Measurements from ENCODE around the gene NDUFAF8. TPM values are rescaled to one million over a fixed set of nuclear protein-coding genes. Genes with fewer than 3 reads are reported as not detected.

Gene NDUFAF8
- total and polyA plus RNA-seq, 3 donors from 2014 or later: 61.1 to 63.4 (median 62.5) TPM

- Histone ChIP-seq H3K9me3 (no peaks in the 10 kb centered on the region), H3K4me3 (no peak overlapping the region), H3K4me1 (peaks cover 23% of the 10 kb centered on the region), H3K27ac (no peak overlapping the region), H3K27me3 (no peaks in the 10 kb centered on the region), H3K36me3 (ENCODE audit: low read depth, missing control alignments) (no peaks in the 10 kb centered on the region)
- intact Hi-C loops (cut with DNase I; ENCODE audit: low total_unique reads): no loop called here
- DNase-seq: no peak
- TF ChIP-seq POLR2A (IDR thresholded peaks at IDR 0.05): no peak
- TF ChIP-seq, protein P1, sequence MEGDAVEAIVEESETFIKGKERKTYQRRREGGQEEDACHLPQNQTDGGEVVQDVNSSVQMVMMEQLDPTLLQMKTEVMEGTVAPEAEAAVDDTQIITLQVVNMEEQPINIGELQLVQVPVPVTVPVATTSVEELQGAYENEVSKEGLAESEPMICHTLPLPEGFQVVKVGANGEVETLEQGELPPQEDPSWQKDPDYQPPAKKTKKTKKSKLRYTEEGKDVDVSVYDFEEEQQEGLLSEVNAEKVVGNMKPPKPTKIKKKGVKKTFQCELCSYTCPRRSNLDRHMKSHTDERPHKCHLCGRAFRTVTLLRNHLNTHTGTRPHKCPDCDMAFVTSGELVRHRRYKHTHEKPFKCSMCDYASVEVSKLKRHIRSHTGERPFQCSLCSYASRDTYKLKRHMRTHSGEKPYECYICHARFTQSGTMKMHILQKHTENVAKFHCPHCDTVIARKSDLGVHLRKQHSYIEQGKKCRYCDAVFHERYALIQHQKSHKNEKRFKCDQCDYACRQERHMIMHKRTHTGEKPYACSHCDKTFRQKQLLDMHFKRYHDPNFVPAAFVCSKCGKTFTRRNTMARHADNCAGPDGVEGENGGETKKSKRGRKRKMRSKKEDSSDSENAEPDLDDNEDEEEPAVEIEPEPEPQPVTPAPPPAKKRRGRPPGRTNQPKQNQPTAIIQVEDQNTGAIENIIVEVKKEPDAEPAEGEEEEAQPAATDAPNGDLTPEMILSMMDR (IDR thresholded peaks at IDR 0.05): no peak
- WGBS, 2 donors: 93 to 94% methylated on average over 6 to 21 of the region's 21 CpGs
Measured at GRCh38 chr17:81236784-81237183, 2.3 kb upstream of the NDUFAF8 start.

DNA sequence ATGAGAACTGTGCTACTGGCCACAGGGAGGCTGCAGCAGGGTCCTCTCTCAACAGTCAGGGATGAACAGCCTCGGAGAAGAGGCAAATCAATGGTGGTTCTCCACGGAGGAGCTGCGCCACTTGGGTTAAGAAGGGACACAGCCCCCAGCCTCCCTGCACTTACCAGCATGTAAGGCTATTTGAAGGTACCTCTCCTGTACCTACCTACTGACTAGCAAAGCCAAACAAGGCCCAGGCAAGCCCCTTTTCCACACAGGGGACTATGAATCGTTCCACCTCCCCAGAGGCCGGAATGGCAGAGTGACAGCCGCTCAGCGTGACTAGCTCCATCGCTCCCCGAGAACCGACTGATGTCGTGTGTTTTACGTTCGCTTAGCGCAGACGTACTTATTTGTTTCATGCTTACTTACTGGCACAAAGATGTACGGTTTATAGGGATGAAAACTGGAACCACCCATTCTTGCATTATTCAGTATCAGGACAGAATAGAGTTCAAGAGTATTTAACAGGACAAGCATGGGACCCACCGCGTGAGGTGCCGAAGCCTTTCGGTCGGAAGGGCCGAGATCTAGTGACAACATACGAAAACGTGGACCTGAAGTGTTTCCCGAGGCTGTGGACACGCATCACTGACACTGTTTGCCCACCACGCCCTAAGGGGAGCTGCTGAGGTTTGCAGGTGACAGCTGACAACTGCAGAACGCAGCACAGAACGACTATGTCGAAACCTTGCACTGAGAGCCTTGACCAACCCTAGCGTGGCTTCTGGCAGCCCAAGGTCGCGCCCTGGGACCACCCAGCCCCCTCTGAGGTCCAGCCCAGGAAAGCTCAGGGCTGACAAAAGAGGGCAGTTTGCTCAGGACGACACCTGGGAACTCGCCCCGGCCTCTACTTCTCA is 1.3 kb upstream of the NDUFAF8 start:
- Histone ChIP-seq H3K36me3 (ENCODE audit: low read depth, missing control alignments) (no peaks in the 10 kb centered on the region), H3K9me3 (no peaks in the 10 kb centered on the region), H3K27ac (peak overlapping the region in 1 of 2 donors; percentile 33), H3K4me1 (peaks cover 23% of the 10 kb centered on the region), H3K27me3 (no peaks in the 10 kb centered on the region), H3K4me3 (peak overlapping the region; percentile 96 to 97)
- intact Hi-C loops (cut with DNase I; ENCODE audit: low total_unique reads): no loop called here
- 57% methylated on average over 26 to 36 of the region's 36 CpGs for WGBS, 2 donors
- TF ChIP-seq, protein P1 (IDR thresholded peaks at IDR 0.05): no peak
- TF ChIP-seq POLR2A (IDR thresholded peaks at IDR 0.05): no peak
- DNase-seq: no peak

DNA sequence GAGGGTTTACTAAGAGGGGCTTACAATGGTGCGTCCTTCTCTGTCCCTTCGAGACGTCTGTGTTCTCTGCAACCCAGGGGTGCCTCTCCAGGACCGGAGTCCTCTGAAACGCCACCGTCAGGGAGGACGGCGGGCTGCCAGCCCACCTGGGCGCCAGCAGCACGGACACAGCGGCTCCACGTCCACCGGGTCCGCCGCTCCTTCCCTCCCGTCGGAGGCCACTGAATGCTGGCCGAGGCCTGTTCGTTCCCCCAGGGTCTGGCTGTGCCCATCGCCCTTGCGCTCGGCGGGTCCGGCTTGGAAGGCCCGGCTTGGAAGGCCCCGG is 666 bp upstream of the NDUFAF8 start:
- no peaks in the 10 kb centered on the region for H3K9me3 ChIP-seq
- no peaks in the 10 kb centered on the region for H3K27me3 ChIP-seq
- intact Hi-C loops (cut with DNase I; ENCODE audit: low total_unique reads): no loop called here
- peak overlapping the region; percentile 96 to 97 for H3K4me3 ChIP-seq
- 1% methylated on average over 22 of the region's 26 CpGs; no CpG with 5 or more reads in 1 of the 2 donors for WGBS, 2 donors
- peaks cover 23% of the 10 kb centered on the region for H3K4me1 ChIP-seq
- no peak for TF ChIP-seq POLR2A (IDR thresholded peaks at IDR 0.05)
- TF ChIP-seq, protein P1 (IDR thresholded peaks at IDR 0.05): no peak
- DNase-seq: no peak
- H3K27ac ChIP-seq: peak overlapping the region; percentile 33 to 50
- no peaks in the 10 kb centered on the region for H3K36me3 ChIP-seq (ENCODE audit: low read depth, missing control alignments)

- TF ChIP-seq, protein P1 (IDR thresholded peaks at IDR 0.05): no peak
- TF ChIP-seq POLR2A (IDR thresholded peaks at IDR 0.05): no peak
- H3K4me1 ChIP-seq: peaks cover 23% of the 10 kb centered on the region
- H3K4me3 ChIP-seq: peak overlapping the region; percentile 96 to 97
- intact Hi-C loops (cut with DNase I; ENCODE audit: low total_unique reads): no loop called here
- H3K36me3 ChIP-seq (ENCODE audit: low read depth, missing control alignments): no peaks in the 10 kb centered on the region
- no peaks in the 10 kb centered on the region for H3K9me3 ChIP-seq
- H3K27me3 ChIP-seq: no peaks in the 10 kb centered on the region
- peak; percentile 31 for DNase-seq
- WGBS, 2 donors: 14% methylated on average over 33 to 37 of the region's 37 CpGs
- H3K27ac ChIP-seq: peak overlapping the region; percentile 81 to 85
Measured at GRCh38 chr17:81239714-81240555, 817 bp downstream of the NDUFAF8 start.
